K562 (cell line): ENCODE results near the gene GLI1. TPM values are rescaled to one million over a fixed set of nuclear protein-coding genes. Genes with fewer than 3 reads are reported as not detected.

ENCODE experiments used
- BHLHE40 ChIP-seq: IDR thresholded peaks from 2 replicates; pipeline ENCODE4 v1.6.1; 2011; ENCODE audit warnings: low read length, improper control_type of control experiment
- GATA2 ChIP-seq: sonication (generic); formaldehyde crosslinking; IDR thresholded peaks from 2 replicates; pipeline ENCODE4 v1.4.0; 2020; ENCODE audit warnings: mild to moderate bottlenecking, missing genetic modification reagents
- NR2C2 ChIP-seq, 2 experiments: fragments of 200-800 bp in 1 of 2; sonication (Bioruptor generic) in 1 of 2; sonication (generic) in 1 of 2; formaldehyde crosslinking in 1 of 2; IDR thresholded peaks; 2 replicates each; pipeline versions ENCODE4 v1.6.1 to v1.8.0; 2016 to 2022; ENCODE audit warnings: mild to moderate bottlenecking in 1 of 2, missing compliant biosample characterization in 1 of 2, missing genetic modification characterization in 1 of 2, missing genetic modification reagents in 1 of 2
- PHF8 ChIP-seq: fragments of 200-600 bp; sonication (generic); IDR thresholded peaks from 2 replicates; pipeline ENCODE4 v1.6.1; 2012; ENCODE audit warnings: mixed run types, mild to moderate bottlenecking, inconsistent platforms, low read length, moderate library complexity, borderline replicate concordance
- PHTF2 ChIP-seq: fragments of 250-450 bp; sonication (Bioruptor Pico); IDR thresholded peaks from 2 replicates; pipeline ENCODE4 v1.5.0; 2021; ENCODE audit warnings: mild to moderate bottlenecking
- RNF2 ChIP-seq: sonication (generic); IDR thresholded peaks from 2 replicates; pipeline ENCODE4 v1.6.1; 2016
- TRIM24 ChIP-seq, 2 experiments: fragments of 450-650 bp; IDR thresholded peaks; 2 replicates each; pipeline ENCODE4 v1.6.1; 2016
- ZNF175 ChIP-seq: fragments of 200-800 bp; sonication (Bioruptor generic); IDR thresholded peaks from 2 replicates; pipeline ENCODE4 v1.6.1; 2016; ENCODE audit warnings: low read depth, mild to moderate bottlenecking, missing genetic modification characterization, missing compliant biosample characterization
- ZNF589 ChIP-seq: fragments of 200-800 bp; sonication (Bioruptor generic); IDR thresholded peaks from 2 replicates; pipeline ENCODE4 v1.6.1; 2016; ENCODE audit warnings: low read depth, missing genetic modification characterization, missing compliant biosample characterization
- polyA plus RNA-seq, 8 experiments: library from polyadenylated mRNA; depleted of rRNA in 4 of 8; stranded (reverse) in 5 of 8; unstranded in 3 of 8; fragments of >200 nt; fragmentation: Nextera tagmentation in 2 of 8; fragmentation: Illumina TruSeq in 1 of 8; extraction: Ambion mirVana in 2 of 8; extraction: Trizol in 1 of 8; gene quantifications; 2 replicates each; pipeline versions ENCODE4 v1.2.1 to v1.2.3, GENCODE V29; 2011 to 2014; ENCODE audit warnings: inconsistent platforms in 1 of 8, missing spikeins in 1 of 8
- total RNA-seq, 7 experiments: library from RNA; depleted of rRNA in 6 of 7; stranded (reverse); fragments of >200 nt in 6 of 7; fragmentation: Illumina TruSeq in 2 of 7; extraction: Trizol in 2 of 7; gene quantifications; 2 replicates each; pipeline versions ENCODE4 v1.2.1 to v1.2.3, GENCODE V29; 2011 to 2021; ENCODE audit warnings: low replicate concordance in 1 of 7
- TF ChIP-seq, protein P1 (sequence below): fragments of 450-650 bp; IDR thresholded peaks from 2 replicates; pipeline ENCODE4 v1.6.1; 2017; ENCODE audit warnings: antibody characterized with exemption, mild to moderate bottlenecking
- TF ChIP-seq, protein P2 (sequence below): IDR thresholded peaks from 2 replicates; pipeline ENCODE4 v1.6.1; 2011; ENCODE audit warnings: borderline replicate concordance, low read depth, mild to moderate bottlenecking, moderate library complexity, low read length; ENCODE audit not compliant: insufficient read depth, poor library complexity, severe bottlenecking
- TF ChIP-seq, protein P3 (sequence below), 2 experiments: fragments of 450-650 bp in 1 of 2; sonication (generic) in 1 of 2; formaldehyde crosslinking in 1 of 2; IDR thresholded peaks in 1 of 2; conservative IDR thresholded peaks in 1 of 2; 2 replicates each; pipeline versions ENCODE4 v1.6.1 to v1.8.1; 2016 to 2023; ENCODE audit warnings: mild to moderate bottlenecking in 2 of 2, moderate library complexity in 2 of 2, inconsistent platforms in 1 of 2, missing genetic modification reagents in 1 of 2

GLI1 gene
- total and polyA plus RNA-seq, 9 of the 15 experiments (the other 6 are each of a cell fraction or from before 2014, with no cell fraction given) = 0.24 to 3.7 (median 0.61) TPM

DNA sequence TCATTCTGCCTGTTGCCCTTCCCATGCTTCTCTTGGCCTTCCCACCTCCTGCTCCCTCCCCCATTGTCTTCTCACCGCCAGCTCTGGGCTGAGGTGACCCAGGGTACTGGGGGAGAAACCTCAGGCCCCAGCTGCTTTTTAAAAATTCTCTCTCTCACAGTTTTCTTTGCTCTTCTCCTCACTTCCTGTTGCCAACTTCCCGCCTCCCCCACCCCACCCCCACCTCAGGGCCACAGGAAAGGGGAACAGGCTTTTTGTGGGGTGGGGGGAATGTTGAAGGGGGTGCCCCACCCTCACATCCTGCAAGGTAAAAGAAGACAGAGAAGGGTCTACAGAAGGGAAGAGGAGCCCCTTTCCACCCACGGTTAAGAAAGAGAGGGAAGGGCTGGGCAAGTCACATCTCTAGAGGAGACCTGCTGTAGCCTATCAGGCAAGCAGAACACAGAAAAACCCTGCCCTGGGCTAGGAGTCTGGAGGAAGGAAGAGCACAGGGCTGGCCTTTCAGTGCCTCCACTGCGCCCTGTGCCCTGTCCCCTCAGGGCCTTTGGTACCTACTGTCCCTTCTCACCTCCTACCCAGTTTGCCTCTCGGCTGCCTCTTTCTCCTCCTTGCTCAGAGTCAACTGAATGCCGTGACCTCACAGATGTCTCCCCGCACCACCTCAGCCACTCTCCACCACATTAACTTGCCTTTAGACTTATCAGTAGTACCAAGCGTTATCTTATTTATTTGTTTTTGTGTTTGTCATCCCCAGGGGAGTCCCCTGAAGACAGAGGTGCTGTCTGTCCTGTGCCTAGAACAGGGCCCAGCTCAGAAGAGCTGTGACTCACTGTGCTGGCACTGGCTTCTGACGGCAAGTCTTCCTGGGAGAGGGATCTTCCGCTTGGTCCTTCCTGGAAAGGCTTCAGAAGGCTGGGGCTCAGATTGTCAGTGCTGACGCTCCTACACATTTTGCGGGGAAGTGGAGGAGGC is 18.4 kb downstream of the GLI1 start (continued):
- TF ChIP-seq, protein P1, sequence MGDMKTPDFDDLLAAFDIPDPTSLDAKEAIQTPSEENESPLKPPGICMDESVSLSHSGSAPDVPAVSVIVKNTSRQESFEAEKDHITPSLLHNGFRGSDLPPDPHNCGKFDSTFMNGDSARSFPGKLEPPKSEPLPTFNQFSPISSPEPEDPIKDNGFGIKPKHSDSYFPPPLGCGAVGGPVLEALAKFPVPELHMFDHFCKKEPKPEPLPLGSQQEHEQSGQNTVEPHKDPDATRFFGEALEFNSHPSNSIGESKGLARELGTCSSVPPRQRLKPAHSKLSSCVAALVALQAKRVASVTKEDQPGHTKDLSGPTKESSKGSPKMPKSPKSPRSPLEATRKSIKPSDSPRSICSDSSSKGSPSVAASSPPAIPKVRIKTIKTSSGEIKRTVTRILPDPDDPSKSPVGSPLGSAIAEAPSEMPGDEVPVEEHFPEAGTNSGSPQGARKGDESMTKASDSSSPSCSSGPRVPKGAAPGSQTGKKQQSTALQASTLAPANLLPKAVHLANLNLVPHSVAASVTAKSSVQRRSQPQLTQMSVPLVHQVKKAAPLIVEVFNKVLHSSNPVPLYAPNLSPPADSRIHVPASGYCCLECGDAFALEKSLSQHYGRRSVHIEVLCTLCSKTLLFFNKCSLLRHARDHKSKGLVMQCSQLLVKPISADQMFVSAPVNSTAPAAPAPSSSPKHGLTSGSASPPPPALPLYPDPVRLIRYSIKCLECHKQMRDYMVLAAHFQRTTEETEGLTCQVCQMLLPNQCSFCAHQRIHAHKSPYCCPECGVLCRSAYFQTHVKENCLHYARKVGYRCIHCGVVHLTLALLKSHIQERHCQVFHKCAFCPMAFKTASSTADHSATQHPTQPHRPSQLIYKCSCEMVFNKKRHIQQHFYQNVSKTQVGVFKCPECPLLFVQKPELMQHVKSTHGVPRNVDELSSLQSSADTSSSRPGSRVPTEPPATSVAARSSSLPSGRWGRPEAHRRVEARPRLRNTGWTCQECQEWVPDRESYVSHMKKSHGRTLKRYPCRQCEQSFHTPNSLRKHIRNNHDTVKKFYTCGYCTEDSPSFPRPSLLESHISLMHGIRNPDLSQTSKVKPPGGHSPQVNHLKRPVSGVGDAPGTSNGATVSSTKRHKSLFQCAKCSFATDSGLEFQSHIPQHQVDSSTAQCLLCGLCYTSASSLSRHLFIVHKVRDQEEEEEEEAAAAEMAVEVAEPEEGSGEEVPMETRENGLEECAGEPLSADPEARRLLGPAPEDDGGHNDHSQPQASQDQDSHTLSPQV = 0 out of 2 replicates have a peak, but pooled peaks have one; percentile 36
- TF ChIP-seq, protein P2, sequence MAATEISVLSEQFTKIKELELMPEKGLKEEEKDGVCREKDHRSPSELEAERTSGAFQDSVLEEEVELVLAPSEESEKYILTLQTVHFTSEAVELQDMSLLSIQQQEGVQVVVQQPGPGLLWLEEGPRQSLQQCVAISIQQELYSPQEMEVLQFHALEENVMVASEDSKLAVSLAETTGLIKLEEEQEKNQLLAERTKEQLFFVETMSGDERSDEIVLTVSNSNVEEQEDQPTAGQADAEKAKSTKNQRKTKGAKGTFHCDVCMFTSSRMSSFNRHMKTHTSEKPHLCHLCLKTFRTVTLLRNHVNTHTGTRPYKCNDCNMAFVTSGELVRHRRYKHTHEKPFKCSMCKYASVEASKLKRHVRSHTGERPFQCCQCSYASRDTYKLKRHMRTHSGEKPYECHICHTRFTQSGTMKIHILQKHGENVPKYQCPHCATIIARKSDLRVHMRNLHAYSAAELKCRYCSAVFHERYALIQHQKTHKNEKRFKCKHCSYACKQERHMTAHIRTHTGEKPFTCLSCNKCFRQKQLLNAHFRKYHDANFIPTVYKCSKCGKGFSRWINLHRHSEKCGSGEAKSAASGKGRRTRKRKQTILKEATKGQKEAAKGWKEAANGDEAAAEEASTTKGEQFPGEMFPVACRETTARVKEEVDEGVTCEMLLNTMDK = no peak
- TF ChIP-seq, protein P3, sequence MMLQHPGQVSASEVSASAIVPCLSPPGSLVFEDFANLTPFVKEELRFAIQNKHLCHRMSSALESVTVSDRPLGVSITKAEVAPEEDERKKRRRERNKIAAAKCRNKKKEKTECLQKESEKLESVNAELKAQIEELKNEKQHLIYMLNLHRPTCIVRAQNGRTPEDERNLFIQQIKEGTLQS (IDR thresholded peaks at IDR 0.05) = peak; percentile 44; the same call in 1 of the 2 replicates
- TF ChIP-seq, protein P3 (CRISPR knock-in tag; conservative IDR thresholded peaks at IDR 0.05) = no peak
- TF ChIP-seq PHF8 = peak; percentile 24; the same call in 1 of the 2 replicates
- no peak for TF ChIP-seq PHTF2
- TF ChIP-seq GATA2 (CRISPR knock-in tag) = no peak
- TF ChIP-seq BHLHE40 = no peak
- peak; percentile 77; the same call in 1 of the 2 replicates for TF ChIP-seq ZNF589 (CRISPR knock-in tag)
- no peak for TF ChIP-seq TRIM24 (IDR thresholded peaks at IDR 0.05)
- no peak for TF ChIP-seq NR2C2 (CRISPR knock-in tag; IDR thresholded peaks at IDR 0.05)
- TF ChIP-seq NR2C2 (tag; IDR thresholded peaks at IDR 0.05) = peak; percentile 39; the same call in 1 of the 2 replicates
- no peak for TF ChIP-seq RNF2
- TF ChIP-seq ZNF175 (CRISPR knock-in tag) = peak; percentile 52; the same call in 1 of the 2 replicates
